Activated naive CD4-positive, alpha-beta T cell treated with anti-CD3 and anti-CD28 coated beads, Interleukin-2, amount 10 ng/mL, durations not matched to agents 7 days and 5 days (primary cell): Measurements from ENCODE around the gene SLC19A1.

Experiments
- CTCF ChIA-PET: fragments of 350-600 bp; sonication (Branson Sonifier 250); formaldehyde crosslinking; loops from one replicate; lab custom pipeline; 2021; ENCODE audit warnings: antibody characterized with exemption; lab: Charles Lee
- DNase-seq: peaks from one replicate; pipeline ENCODE4 v3.0.0-alpha.2; 2020
- H3K27ac Mint-ChIP-seq: one replicate; pipeline ENCODE4 v1.8.0; 2021; ENCODE audit warnings: mild to moderate bottlenecking, moderate library complexity, mixed read lengths
- H3K27me3 Mint-ChIP-seq: one replicate; pipeline ENCODE4 v1.8.0; 2021; ENCODE audit warnings: mild to moderate bottlenecking, mixed read lengths
- H3K36me3 Mint-ChIP-seq: one replicate; pipeline ENCODE4 v1.8.0; 2021; ENCODE audit warnings: mixed read lengths
- H3K4me1 Mint-ChIP-seq: one replicate; pipeline ENCODE4 v1.8.0; 2021; ENCODE audit warnings: mixed read lengths
- H3K4me3 Mint-ChIP-seq: one replicate; pipeline ENCODE4 v1.8.0; 2021; ENCODE audit warnings: mild to moderate bottlenecking, moderate library complexity, mixed read lengths
- H3K9me3 Mint-ChIP-seq: one replicate; pipeline ENCODE4 v1.8.0; 2021; ENCODE audit warnings: mixed read lengths

The SLC19A1 gene

GRCh38 chr21:45548711-45549491 is 6.7 kb upstream of the SLC19A1 start:
- Mint-ChIP-seq H3K9me3 (no peaks in the 10 kb centered on the region), H3K4me1 (peaks cover 36% of the 10 kb centered on the region), H3K27me3 (peaks cover 4% of the 10 kb centered on the region), H3K36me3 (no peaks in the 10 kb centered on the region), H3K4me3 (peak overlapping the region; percentile 9), H3K27ac (peak overlapping the region; percentile 84)
- CTCF ChIA-PET = no interaction called here
- no peak for DNase-seq

- Mint-ChIP-seq H3K27ac (no peak overlapping the region), H3K4me3 (no peak overlapping the region), H3K9me3 (no peaks in the 10 kb centered on the region), H3K4me1 (peaks cover 32% of the 10 kb centered on the region), H3K36me3 (no peaks in the 10 kb centered on the region), H3K27me3 (peaks cover 4% of the 10 kb centered on the region)
- CTCF ChIA-PET = no interaction called here
- DNase-seq = no peak
Observed at GRCh38 chr21:45547545-45547900, 5.3 kb upstream of the SLC19A1 start.

- DNase-seq = no peak
- H3K4me1 Mint-ChIP-seq = peaks cover 29% of the 10 kb centered on the region
- CTCF ChIA-PET = no interaction called here
- H3K36me3 Mint-ChIP-seq = no peaks in the 10 kb centered on the region
- no peak overlapping the region for H3K4me3 Mint-ChIP-seq
- H3K27ac Mint-ChIP-seq = peak overlapping the region; percentile 38
- no peaks in the 10 kb centered on the region for H3K9me3 Mint-ChIP-seq
- H3K27me3 Mint-ChIP-seq = peaks cover 4% of the 10 kb centered on the region
Observed at GRCh38 chr21:45546636-45547544, 4.7 kb upstream of the SLC19A1 start.

GRCh38 chr21:45545691-45546531 is 3.7 kb upstream of the SLC19A1 start:
- no peak overlapping the region for H3K27ac Mint-ChIP-seq
- DNase-seq = no peak
- no peaks in the 10 kb centered on the region for H3K36me3 Mint-ChIP-seq
- H3K4me3 Mint-ChIP-seq = no peak overlapping the region
- peaks cover 4% of the 10 kb centered on the region for H3K27me3 Mint-ChIP-seq
- CTCF ChIA-PET = no interaction called here
- no peaks in the 10 kb centered on the region for H3K9me3 Mint-ChIP-seq
- H3K4me1 Mint-ChIP-seq = peaks cover 26% of the 10 kb centered on the region

- Mint-ChIP-seq H3K27ac (no peak overlapping the region), H3K36me3 (peaks cover 2% of the 10 kb centered on the region), H3K4me1 (peaks cover 26% of the 10 kb centered on the region), H3K27me3 (peaks cover 4% of the 10 kb centered on the region), H3K9me3 (no peaks in the 10 kb centered on the region), H3K4me3 (no peak overlapping the region)
- CTCF ChIA-PET = no interaction called here
- DNase-seq = no peak
Observed at GRCh38 chr21:45545236-45545570, 3.0 kb upstream of the SLC19A1 start.

GRCh38 chr21:45544449-45545235 is 2.4 kb upstream of the SLC19A1 start:
- H3K27ac Mint-ChIP-seq = no peak overlapping the region
- CTCF ChIA-PET = no interaction called here
- no peaks in the 10 kb centered on the region for H3K9me3 Mint-ChIP-seq
- no peak overlapping the region for H3K4me3 Mint-ChIP-seq
- peaks cover 29% of the 10 kb centered on the region for H3K4me1 Mint-ChIP-seq
- peaks cover 2% of the 10 kb centered on the region for H3K36me3 Mint-ChIP-seq
- H3K27me3 Mint-ChIP-seq = peaks cover 4% of the 10 kb centered on the region
- DNase-seq = no peak

- Mint-ChIP-seq H3K27ac (peak overlapping the region; percentile 73), H3K4me1 (peaks cover 24% of the 10 kb centered on the region), H3K4me3 (peak overlapping the region; percentile 53), H3K9me3 (no peaks in the 10 kb centered on the region), H3K27me3 (peaks cover 4% of the 10 kb centered on the region), H3K36me3 (peaks cover 2% of the 10 kb centered on the region)
- CTCF ChIA-PET = no interaction called here
- no peak for DNase-seq
Observed at GRCh38 chr21:45543710-45544448, 1.6 kb upstream of the SLC19A1 start.

- CTCF ChIA-PET = no interaction called here
- peak; percentile 20 for DNase-seq
- H3K36me3 Mint-ChIP-seq = peaks cover 2% of the 10 kb centered on the region
- peak overlapping the region; percentile 66 for H3K4me3 Mint-ChIP-seq
- no peaks in the 10 kb centered on the region for H3K9me3 Mint-ChIP-seq
- H3K27me3 Mint-ChIP-seq = peaks cover 4% of the 10 kb centered on the region
- peaks cover 22% of the 10 kb centered on the region for H3K4me1 Mint-ChIP-seq
- H3K27ac Mint-ChIP-seq = peak overlapping the region; percentile 73
Observed at GRCh38 chr21:45543371-45543709, 1.1 kb upstream of the SLC19A1 start.

- H3K4me1 Mint-ChIP-seq = peaks cover 22% of the 10 kb centered on the region
- peaks cover 4% of the 10 kb centered on the region for H3K27me3 Mint-ChIP-seq
- H3K36me3 Mint-ChIP-seq = peaks cover 2% of the 10 kb centered on the region
- H3K27ac Mint-ChIP-seq = peak overlapping the region; percentile 73
- peak; percentile 29 for DNase-seq
- H3K4me3 Mint-ChIP-seq = peak overlapping the region; percentile 66
- CTCF ChIA-PET = no interaction called here
- no peaks in the 10 kb centered on the region for H3K9me3 Mint-ChIP-seq
Observed at GRCh38 chr21:45542667-45543370, 579 bp upstream of the SLC19A1 start.

GRCh38 chr21:45541221-45542039 is 810 bp downstream of the SLC19A1 start:
- CTCF ChIA-PET = no interaction called here

GRCh38 chr21:45540601-45540970 is 1.7 kb downstream of the SLC19A1 start:
- peak; percentile 20 for DNase-seq
- Mint-ChIP-seq H3K4me3 (peak overlapping the region; percentile 71), H3K36me3 (peaks cover 9% of the 10 kb centered on the region), H3K4me1 (peaks cover 24% of the 10 kb centered on the region), H3K27me3 (no peaks in the 10 kb centered on the region), H3K9me3 (no peaks in the 10 kb centered on the region), H3K27ac (no peak overlapping the region)
- CTCF ChIA-PET = interaction anchor here (1.3 kb wide), 1 partner anchor 56 kb away, joined by 3 read pairs; no protein-coding TSS in a partner anchor

More at GRCh38 chr21:45541221-45542039, 810 bp downstream of the SLC19A1 start:
- DNase-seq = peak; percentile 88
- peaks cover 22% of the 10 kb centered on the region for H3K4me1 Mint-ChIP-seq
- peaks cover 4% of the 10 kb centered on the region for H3K36me3 Mint-ChIP-seq
- peak overlapping the region; percentile 77 for H3K27ac Mint-ChIP-seq
- H3K4me3 Mint-ChIP-seq = peak overlapping the region; percentile 71
- peaks cover 4% of the 10 kb centered on the region for H3K27me3 Mint-ChIP-seq
- no peaks in the 10 kb centered on the region for H3K9me3 Mint-ChIP-seq
